Activated CD8-positive, alpha-beta T cell treated with anti-CD3 and anti-CD28 coated beads for 36 hours (primary cell): ENCODE results near the gene CRMP1. TPM values are rescaled to one million over a fixed set of nuclear protein-coding genes. Genes with fewer than 3 reads are reported as not detected.

Source experiments
- ATAC-seq: fragments of 200-7000 bp; cut with Tn5 transposase; one replicate; pipeline ENCODE4 v1.10.0; 2021; ENCODE audit warnings: mild to moderate bottlenecking, moderate library complexity
- CTCF ChIA-PET: fragments of 350-600 bp; sonication (Branson Sonifier 250); formaldehyde crosslinking; loops from one replicate; lab custom pipeline; 2021; ENCODE audit warnings: antibody characterized with exemption; lab: Charles Lee
- POLR2A ChIA-PET: fragments of 350-600 bp; sonication (Branson Sonifier 250); formaldehyde crosslinking; loops from one replicate; lab custom pipeline; 2021; ENCODE audit warnings: antibody characterized with exemption; lab: Charles Lee
- DNase-seq: peaks from one replicate; pipeline ENCODE4 v3.0.0-alpha.2; 2020
- H3K27ac Mint-ChIP-seq: one replicate; pipeline ENCODE4 v1.8.0; 2021; ENCODE audit warnings: mild to moderate bottlenecking, mixed read lengths
- H3K27me3 Mint-ChIP-seq: one replicate; pipeline ENCODE4 v1.8.0; 2021; ENCODE audit warnings: mixed read lengths
- H3K36me3 Mint-ChIP-seq: one replicate; pipeline ENCODE4 v1.8.0; 2021; ENCODE audit warnings: low read depth, mixed read lengths
- H3K4me1 Mint-ChIP-seq: one replicate; pipeline ENCODE4 v1.8.0; 2021; ENCODE audit warnings: low read depth, mixed read lengths
- H3K4me3 Mint-ChIP-seq: one replicate; pipeline ENCODE4 v1.8.0; 2021; ENCODE audit warnings: mild to moderate bottlenecking, moderate library complexity, mixed read lengths
- H3K9me3 Mint-ChIP-seq: one replicate; pipeline ENCODE4 v1.8.0; 2021; ENCODE audit warnings: mixed read lengths
- intact Hi-C: fragments of 100-400 bp; cut with micrococcal nuclease; formaldehyde crosslinking; loops from one replicate; pipeline ENCODE4 v1.10.0; 2022
- total RNA-seq, 2 experiments: library from RNA; stranded (reverse); gene quantifications; one replicate each; pipeline ENCODE4 v1.2.3, GENCODE V29; 2021
- TF ChIP-seq, protein P1 (sequence below): fragments of 200-600 bp; IDR thresholded peaks from one replicate; pipeline ENCODE4 v1.8.0; 2022; ENCODE audit warnings: antibody characterized with exemption, mild to moderate bottlenecking

Gene CRMP1
- total RNA-seq, 2 experiments from 2014 or later = not detected

DNA sequence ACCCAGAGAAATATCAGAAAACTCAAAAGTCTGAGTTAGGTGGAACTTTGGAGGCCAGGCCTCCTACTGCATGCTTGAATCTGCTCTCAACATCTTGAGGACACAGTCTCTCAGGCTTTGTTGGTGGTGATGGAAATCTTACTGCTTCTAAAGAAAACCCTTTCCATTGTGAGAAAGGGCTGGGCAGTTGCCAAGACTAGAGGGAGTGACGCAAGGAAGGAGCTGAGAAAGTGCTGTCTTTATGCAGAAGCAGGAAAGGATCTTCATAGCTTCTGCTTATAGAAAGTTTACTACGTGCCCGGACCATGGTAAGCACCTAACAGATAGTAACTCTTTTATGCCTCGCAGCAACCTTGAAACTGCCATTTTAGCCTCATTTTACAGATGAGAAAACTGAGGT is 2.4 kb upstream of the CRMP1 start:
- TF ChIP-seq, protein P1, sequence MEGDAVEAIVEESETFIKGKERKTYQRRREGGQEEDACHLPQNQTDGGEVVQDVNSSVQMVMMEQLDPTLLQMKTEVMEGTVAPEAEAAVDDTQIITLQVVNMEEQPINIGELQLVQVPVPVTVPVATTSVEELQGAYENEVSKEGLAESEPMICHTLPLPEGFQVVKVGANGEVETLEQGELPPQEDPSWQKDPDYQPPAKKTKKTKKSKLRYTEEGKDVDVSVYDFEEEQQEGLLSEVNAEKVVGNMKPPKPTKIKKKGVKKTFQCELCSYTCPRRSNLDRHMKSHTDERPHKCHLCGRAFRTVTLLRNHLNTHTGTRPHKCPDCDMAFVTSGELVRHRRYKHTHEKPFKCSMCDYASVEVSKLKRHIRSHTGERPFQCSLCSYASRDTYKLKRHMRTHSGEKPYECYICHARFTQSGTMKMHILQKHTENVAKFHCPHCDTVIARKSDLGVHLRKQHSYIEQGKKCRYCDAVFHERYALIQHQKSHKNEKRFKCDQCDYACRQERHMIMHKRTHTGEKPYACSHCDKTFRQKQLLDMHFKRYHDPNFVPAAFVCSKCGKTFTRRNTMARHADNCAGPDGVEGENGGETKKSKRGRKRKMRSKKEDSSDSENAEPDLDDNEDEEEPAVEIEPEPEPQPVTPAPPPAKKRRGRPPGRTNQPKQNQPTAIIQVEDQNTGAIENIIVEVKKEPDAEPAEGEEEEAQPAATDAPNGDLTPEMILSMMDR = no peak
- Mint-ChIP-seq H3K27ac (no peak overlapping the region), H3K4me1 (peaks cover 2% of the 10 kb centered on the region), H3K36me3 (peaks cover 2% of the 10 kb centered on the region), H3K9me3 (peaks cover 3% of the 10 kb centered on the region), H3K27me3 (peaks cover 35% of the 10 kb centered on the region), H3K4me3 (no peak overlapping the region)
- ChIA-PET POLR2A (no interaction called here), CTCF (no interaction called here)
- no peak for ATAC-seq
- intact Hi-C loops = no loop called here
- no peak for DNase-seq

DNA sequence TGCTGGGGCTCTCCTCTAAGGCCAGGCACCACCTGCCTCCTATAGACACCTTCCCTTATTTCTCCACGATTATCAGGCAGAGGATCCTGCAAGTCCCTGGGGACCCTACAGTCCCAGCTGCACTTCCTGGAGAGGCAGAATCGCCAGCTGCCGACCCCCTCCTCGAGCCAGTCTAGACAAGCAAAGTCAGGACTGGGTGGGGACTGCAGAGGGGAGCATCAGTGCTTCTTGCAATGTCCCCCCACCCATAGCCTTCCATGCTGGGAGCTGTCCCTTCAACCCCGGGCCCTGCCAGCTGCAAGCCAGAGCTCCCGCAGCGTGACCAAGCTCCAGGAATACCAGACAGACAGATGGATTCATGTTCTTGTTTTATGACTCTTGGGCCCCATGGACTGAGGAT is 1.4 kb upstream of the CRMP1 start:
- H3K27ac Mint-ChIP-seq = no peak overlapping the region
- peaks cover 2% of the 10 kb centered on the region for H3K36me3 Mint-ChIP-seq
- ATAC-seq (no peak), DNase-seq (no peak)
- H3K9me3 Mint-ChIP-seq = peaks cover 3% of the 10 kb centered on the region
- POLR2A ChIA-PET = no interaction called here
- TF ChIP-seq, protein P1 = no peak
- intact Hi-C loops = no loop called here
- peaks cover 43% of the 10 kb centered on the region for H3K27me3 Mint-ChIP-seq
- CTCF ChIA-PET = no interaction called here
- H3K4me1 Mint-ChIP-seq = peaks cover 2% of the 10 kb centered on the region
- no peak overlapping the region for H3K4me3 Mint-ChIP-seq

DNA sequence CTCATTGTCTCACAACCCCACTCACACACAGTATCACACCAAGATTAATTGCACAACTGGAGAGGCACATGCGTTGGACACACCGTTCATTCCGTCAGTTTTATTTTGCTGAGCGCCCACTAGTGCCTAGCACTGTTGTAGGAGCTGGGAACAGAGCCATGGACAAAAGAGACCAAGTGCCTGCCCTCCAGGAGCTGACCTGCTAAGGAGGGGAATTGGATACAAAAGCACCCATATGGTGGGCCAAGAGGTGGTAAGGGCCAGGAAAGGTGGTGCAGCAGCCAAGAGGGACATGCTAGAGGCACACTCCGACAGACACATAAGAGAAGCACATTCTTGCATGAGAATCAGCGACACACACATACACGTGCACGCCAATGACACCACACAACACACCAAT is 705 bp upstream of the CRMP1 start:
- Mint-ChIP-seq H3K27ac (no peak overlapping the region), H3K9me3 (peaks cover 3% of the 10 kb centered on the region), H3K4me1 (peaks cover 6% of the 10 kb centered on the region), H3K4me3 (no peak overlapping the region), H3K27me3 (peaks cover 49% of the 10 kb centered on the region), H3K36me3 (peaks cover 2% of the 10 kb centered on the region)
- DNase-seq (no peak), ATAC-seq (no peak)
- ChIA-PET CTCF (no interaction called here), POLR2A (no interaction called here)
- TF ChIP-seq, protein P1 = no peak
- intact Hi-C loops = no loop called here

DNA sequence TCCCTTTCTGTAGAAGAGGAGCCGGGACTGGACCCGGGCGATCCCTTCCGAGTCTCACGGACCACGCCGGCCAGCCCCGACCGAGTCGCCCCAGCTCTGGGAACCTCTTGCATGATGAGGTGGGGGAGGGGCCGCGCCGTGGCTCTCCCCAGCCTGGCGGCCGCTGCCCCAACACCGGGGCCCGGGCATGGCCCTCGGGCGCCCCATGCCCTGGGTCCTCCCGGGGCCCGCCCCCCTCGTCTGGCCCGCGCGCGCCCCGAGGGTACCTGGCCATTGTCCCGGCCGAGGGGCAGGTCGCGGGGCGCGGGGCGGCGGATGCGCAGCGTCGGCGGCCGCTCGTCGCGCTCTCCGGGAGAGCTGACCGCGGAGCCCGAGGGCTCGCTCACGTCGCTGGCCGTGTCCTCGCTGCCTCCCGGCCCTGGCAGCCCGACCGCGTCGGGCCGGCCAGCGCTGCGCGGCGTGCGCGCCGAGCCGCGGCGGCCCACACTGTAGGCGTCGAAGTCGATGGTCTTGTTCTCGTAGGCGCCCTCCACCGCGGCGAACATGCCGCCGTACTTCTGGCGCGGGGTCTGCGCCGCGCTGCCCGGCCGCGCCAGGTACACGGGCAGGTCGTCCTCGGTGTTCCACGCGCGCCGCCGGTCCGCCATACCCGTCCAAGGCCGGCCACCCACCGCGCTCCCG is 423 bp downstream of the CRMP1 start:
- intact Hi-C loops = no loop called here
- no peak overlapping the region for H3K4me3 Mint-ChIP-seq
- peaks cover 2% of the 10 kb centered on the region for H3K36me3 Mint-ChIP-seq
- H3K4me1 Mint-ChIP-seq = peaks cover 6% of the 10 kb centered on the region
- DNase-seq = no peak
- TF ChIP-seq, protein P1 = no peak
- no peak for ATAC-seq
- ChIA-PET POLR2A (no interaction called here), CTCF (interaction anchor here (1.4 kb wide), 1 partner anchor 10 kb away, joined by 3 read pairs; no protein-coding TSS in a partner anchor)
- H3K9me3 Mint-ChIP-seq = peaks cover 3% of the 10 kb centered on the region
- peaks cover 47% of the 10 kb centered on the region for H3K27me3 Mint-ChIP-seq
- H3K27ac Mint-ChIP-seq = no peak overlapping the region

DNA sequence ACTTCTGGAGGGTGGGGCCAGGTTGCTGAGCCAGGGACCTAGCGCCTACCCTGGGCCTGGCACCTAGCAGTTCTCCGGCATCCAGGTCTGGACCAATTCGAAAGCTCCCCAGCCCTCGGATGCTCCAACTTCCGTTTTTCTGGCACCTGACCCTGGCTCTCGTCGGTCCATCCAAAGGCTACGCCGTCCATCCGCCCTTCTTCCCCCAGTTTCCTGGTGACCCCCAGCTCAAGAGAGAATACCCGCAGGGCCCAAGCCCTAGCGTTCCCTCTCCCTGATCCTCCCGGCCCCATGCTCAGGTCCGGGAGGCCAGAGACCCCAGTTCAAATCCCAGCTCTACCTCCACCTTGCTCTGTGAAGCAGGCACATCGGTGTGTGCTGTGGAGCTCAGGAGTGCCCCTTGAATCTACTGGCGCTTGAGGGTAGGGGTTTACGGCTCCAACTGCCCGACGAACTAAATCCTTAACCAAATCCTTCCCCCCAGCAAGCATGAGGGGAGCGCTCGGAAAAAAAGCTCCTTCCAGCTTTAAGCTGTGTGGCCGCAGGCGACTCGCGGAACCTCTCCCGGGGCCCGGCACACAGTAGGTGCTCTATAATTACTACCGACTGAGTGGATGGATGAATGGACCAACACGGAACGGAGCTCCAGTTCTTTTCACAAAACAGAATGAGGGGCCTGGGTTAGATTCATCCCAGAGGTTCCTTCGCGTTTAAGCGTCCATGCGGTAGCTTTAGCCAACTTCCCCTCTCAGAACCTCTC is 1.1 kb downstream of the CRMP1 start:
- Mint-ChIP-seq H3K27ac (no peak overlapping the region), H3K4me1 (peaks cover 6% of the 10 kb centered on the region), H3K4me3 (no peak overlapping the region), H3K36me3 (peaks cover 2% of the 10 kb centered on the region), H3K27me3 (peaks cover 52% of the 10 kb centered on the region), H3K9me3 (peaks cover under 1% of the 10 kb centered on the region)
- TF ChIP-seq, protein P1 = no peak
- CTCF ChIA-PET = interaction anchor here (1.4 kb wide), 1 partner anchor 10 kb away, joined by 3 read pairs; no protein-coding TSS in a partner anchor
- POLR2A ChIA-PET = no interaction called here
- DNase-seq (no peak), ATAC-seq (no peak)
- intact Hi-C loops = no loop called here
